NCI-H2196 treated with DMSO at 0.1 percent for 48 hours (cell line): Measurements from ENCODE around the gene UGT1A10.

Experiments
- DNase-seq: peaks from one replicate; lab custom pipeline; 2025; ENCODE audit not compliant: unreplicated experiment; lab: John Stamatoyannopoulos, UW

Gene UGT1A10

DNA sequence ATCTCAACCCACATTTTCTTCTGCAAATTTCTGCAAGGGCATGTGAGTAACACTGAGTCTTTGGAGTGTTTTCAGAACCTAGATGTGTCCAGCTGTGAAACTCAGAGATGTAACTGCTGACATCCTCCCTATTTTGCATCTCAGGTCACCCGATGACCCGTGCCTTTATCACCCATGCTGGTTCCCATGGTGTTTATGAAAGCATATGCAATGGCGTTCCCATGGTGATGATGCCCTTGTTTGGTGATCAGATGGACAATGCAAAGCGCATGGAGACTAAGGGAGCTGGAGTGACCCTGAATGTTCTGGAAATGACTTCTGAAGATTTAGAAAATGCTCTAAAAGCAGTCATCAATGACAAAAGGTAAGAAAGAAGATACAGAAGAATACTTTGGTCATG, 131.8 kb downstream of the UGT1A10 start:
- no peak for DNase-seq

DNA sequence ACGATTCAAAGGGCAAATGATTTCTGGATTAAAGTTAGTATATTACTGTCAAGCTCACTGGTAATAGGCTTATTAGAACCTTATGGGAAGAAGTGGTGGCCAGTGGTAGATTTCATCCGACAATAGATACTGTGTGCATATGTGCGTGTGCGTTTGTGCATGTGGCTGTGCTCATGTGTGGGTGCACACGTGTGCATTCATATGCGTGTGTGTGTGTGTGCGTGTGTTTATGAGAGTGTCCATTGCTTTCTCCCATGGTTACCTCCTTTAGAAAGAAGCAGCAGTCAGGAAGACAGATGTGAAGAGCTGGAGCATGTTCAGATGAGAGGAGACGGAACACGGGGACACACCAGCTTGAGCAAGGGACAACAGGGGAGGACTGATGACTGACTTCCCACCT, 133.0 kb downstream of the UGT1A10 start:
- no peak for DNase-seq

DNA sequence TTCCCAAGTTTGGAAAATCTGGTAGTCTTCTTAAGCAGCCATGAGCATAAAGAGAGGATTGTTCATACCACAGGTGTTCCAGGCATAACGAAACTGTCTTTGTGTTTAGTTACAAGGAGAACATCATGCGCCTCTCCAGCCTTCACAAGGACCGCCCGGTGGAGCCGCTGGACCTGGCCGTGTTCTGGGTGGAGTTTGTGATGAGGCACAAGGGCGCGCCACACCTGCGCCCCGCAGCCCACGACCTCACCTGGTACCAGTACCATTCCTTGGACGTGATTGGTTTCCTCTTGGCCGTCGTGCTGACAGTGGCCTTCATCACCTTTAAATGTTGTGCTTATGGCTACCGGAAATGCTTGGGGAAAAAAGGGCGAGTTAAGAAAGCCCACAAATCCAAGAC, 135.9 kb downstream of the UGT1A10 start:
- no peak for DNase-seq

DNA sequence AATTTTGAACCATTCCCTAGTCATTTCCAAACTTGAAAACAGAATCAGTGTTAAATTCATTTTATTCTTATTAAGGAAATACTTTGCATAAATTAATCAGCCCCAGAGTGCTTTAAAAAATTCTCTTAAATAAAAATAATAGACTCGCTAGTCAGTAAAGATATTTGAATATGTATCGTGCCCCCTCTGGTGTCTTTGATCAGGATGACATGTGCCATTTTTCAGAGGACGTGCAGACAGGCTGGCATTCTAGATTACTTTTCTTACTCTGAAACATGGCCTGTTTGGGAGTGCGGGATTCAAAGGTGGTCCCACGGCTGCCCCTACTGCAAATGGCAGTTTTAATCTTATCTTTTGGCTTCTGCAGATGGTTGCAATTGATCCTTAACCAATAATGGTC, 136.3 kb downstream of the UGT1A10 start:
- DNase-seq, result no peak

DNA sequence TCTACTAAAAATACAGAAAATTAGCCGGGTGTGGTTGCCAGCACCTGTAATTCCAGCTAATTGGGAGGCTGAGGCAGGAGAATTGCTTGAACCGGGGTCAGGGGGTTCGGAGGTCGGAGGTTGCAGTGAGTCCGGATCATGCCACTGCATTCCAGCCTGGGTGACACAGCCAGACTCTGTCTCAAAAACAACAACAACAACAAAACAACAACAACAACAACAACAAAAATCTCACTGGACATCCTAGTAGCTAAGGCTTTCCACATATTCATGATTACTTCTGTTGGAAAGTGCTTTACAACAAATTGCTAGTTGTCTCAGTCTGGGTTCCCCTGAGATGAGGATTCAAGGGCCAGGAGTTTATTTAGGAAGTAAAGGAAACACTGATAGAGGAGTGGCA, 137.6 kb downstream of the UGT1A10 start:
- DNase-seq, result no peak

DNA sequence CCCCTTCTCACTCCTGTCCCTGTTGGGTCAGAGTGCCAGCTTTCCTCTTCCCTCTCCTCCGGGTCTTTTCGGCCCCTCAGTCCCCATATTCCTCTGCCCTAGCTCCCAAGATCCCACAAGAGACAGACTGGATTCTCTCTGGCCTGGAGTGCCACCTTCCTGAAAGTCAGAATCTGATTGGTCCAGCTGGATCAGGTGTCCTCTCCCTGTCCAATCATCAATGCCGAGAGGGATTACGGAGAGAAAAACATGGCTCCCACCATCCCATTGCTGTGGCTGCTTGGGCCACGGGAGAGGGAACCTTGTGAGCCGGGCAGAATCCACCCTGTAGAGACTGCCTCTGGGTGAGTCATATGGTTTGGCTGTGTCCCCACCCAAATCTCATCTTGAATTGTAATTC, 139.2 kb downstream of the UGT1A10 start:
- no peak for DNase-seq

DNA sequence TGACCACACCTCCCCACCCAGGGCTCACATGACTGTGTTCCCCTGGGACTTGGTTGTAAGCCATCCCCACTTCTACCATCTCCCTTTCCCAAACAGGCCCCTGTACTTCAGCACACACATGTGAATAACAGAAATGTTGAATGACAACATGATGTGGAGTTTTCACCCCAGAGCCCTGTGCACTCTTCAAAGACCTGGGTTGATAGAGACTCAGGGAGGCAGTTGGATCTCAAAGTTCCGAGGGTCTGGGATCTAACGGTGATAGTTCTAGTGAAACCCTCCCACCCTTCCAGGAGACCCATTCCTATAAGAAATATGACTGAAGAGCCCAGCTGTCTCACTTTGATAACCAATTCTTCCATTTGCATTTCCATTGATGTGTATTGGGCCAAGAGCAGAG, 141.8 kb downstream of the UGT1A10 start, which contains the start of gene MROH2A:
Gene MROH2A (plus strand): TSS at position 301 of the 400 bp plus-strand sequence. CDS start 1,029 bp downstream, outside the sequence.
- DNase-seq, result no peak

DNA sequence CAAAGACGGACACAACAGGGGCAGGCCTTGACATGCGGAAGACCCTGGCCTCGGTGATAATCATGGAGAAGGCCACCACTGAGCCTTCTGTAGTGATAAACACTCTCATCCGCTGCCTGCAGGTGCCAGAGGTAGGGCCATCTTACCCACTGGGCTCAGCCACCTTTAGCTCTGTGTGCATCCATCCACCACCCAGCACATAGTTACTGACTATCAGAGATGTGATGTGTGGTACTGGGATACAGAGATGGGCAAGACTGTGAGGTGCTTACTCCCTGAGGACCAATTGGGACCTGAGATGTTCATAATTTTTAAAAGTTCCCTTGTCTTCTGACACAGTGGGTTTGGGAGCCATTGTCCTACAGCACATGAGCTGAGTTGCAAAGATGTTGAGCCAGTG, 143.5 kb downstream of the UGT1A10 start:
- no peak for DNase-seq

DNA sequence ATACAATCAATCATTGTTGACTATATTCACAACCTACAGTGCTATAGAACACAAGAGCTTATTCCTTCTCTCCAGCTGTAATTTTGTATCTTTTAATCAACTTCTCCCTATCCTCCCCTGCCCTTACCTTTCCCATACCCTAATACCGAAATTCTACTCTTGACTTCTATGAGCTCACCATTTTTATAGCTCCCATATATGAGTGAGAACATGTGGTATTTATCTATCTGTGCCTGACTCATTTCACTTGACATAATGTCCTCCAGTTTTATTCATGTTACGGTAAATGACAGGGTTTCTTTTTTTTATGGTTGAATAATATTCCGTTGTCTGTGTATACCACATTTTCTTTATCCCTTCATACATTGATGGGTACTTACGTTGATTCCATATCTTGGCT, 144.5 kb downstream of the UGT1A10 start:
- DNase-seq, result no peak

DNA sequence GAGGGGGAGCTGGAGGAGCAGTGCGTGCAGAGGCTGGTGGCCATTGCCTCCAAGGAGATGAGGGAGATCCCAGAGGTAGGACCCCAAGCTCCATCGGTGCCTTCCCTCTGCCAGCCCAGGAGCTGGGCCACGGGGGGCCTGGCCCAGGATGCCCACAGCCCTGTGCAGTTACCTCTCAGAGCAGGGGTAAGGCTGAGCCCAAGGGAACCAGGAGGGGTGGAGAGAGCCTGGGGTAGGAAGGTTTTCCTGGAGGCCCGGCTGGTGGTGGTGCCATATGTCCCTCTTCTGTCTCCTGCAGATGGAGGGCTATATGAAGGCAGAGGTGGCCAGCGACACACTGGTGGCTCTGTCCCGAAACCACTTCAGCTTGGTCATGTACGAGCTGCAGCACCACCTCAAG, 153.3 kb downstream of the UGT1A10 start:
- no peak for DNase-seq

DNA sequence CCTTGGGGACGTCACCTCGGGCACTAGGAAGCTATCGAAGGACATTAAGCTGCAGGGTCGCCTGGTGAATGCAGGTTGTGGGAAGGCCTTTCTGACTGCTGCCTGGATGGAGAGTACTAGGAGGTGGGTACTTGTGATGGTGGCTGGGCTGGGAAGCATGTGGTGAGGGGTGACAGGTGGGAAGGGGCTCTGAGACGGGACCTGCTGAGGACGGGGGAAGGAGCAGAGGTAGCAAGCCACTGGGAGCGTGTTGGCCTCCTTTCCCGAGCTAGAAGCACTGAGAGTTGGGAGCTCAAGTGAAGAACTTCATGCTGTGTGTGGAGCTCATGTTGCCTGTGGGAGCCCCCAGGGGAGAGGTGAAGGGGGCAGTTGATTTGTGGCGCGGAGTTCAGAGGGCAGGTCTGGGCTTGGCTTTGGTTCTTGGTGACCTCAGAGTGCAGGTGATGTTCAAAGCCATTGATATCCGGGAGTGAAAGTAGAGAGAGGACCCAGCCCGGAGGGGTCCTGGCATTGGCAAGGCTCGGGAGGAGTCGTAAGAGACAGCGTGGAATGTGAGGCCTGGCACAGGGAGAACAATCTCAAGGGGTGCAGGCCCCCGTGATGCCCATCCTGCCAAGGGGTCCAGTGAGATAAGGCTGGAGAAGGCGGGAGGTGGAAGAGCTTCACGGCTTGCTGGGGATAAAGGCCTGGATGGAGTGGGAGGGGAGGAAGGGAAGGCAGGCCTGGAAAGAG, 155.1 kb downstream of the UGT1A10 start:
- no peak for DNase-seq

DNA sequence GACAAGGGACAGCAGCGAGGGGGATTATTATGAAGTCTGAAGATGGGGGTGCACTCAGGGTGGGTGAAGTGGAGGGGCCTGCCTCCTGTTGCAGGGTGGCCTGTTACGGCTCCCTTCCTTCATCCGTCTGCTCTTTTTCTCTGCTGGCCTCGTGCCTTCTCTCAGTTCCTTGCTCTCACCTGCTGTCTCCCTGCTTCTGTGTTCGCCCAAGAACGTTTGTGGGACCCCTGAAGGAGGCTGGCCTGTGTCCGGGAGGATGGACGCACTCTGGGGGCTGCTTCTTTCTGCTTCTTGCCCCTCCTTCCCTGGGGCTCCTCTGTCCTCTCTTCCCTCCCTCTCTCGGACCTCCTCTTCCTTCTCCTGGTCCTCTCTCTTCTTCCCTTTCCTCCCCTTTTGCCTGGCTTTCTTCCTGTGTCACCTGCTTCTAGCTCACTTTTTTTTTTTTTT, 155.7 kb downstream of the UGT1A10 start:
- DNase-seq, result no peak

DNA sequence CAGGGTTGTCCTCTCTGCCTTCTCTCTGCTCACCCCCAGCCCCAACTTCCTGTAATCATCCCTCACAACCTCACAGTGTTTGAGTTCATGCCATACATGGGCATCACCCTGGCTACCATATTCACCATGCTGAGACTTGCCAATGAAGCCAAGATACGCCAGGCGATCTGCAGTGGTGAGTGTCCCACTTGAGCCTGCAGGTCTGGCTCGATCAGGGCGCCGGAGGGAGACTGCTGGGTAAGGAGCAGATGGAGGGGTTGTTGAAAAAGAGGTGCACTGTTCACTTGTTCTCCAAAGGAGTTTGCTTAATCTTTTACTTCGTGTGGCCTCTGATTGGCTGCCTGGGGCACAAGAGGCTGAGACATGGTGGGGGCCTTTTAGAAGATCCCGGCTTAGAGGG, 156.5 kb downstream of the UGT1A10 start:
- no peak for DNase-seq

DNA sequence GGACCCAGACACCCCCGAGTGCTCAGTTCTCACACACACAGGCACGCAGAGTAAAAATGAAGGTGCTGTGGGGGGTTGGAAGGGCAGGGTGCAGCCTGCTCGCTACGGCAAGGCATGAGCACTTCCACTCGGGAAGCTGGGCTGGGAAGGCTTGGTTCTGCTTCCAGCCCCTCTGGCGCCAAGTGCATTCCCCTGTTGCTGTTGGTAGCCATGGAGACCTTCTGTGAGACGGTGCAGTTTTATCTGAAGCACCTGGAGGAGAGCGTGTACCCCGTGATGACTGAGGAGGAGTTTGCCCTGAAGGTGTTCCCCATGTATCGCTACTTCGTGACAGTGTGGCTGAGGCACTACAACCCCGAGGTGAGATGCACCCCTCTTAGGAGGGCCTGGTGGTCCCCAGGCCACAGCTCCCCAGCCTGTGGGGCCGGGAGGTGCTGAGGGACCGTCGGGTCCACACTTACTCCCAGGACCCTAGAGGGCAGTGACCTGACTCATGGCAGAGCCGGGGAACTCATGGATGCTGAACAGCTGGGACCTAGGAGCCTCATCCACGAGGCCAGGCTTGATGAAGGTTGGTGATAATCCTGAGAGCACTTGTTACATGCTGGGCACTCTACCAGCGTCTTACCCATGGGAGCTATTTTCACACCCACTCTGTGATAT, 157.3 kb downstream of the UGT1A10 start:
- DNase-seq, result no peak

DNA sequence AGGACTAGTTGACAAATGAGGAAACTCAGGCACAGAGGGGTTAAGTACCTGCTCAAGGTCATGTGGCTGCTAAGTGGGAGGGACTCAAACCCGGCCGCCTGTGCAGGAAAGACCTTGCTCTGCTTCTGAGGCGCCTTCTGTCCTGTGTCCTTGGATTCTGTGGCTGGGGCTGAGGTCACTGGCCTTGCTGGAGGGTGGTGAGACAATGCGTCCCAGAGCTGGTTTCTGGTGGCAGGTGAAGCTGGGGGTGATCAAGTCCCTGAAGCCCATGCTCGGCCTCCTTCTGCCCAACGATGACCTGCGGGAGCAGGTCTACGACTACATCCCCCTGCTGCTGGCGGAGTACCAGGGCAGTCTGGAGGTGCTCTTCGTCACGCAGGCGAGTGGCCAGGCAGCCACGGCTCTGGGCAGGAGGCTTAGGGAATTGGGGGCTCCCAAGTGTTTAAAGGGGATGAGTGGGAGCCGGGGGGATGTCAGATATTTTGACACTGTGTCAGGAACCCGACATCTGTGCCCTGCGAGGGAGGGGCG, 157.9 kb downstream of the UGT1A10 start:
- DNase-seq, result no peak

DNA sequence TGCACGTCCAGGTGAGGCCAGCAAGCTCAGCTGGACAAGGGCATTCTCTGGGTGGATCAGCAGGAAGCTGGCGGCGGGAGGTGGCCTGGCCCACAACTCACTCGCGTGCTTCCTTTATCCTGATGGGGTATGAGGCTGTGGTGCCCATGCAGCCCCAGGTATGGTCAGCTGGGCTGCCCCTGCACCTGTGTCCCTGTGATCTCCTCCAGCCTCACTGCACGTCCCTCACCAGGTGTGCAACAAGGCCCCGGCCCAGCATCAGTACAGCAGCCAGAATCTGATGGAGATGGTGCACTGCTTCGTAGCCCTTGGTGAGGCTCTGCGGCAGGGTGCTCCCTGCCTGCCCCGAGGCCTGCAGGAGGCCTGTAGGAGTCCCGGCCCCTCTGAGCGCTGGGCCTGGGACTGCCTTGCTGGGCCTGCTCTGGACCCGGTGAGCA, 159.5 kb downstream of the UGT1A10 start:
- DNase-seq, result no peak

DNA sequence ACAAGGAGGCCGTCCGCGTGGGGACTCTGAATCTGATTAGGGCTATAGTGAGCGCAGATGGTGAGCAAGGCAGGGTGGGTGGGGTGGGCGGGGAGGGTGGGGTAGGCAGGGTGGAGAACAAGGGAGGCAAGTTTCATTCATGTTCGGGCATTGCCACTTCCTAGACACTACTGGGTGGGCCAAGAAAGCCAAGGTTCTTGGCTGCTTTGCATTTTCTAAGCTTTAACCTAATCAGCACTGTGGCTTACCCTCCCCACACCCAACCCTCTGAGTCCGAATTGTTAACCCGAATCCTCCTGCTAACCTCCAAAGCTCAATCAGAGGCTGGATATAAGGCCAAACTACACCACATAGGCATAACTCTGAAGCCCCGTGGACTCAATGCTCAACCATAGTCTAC, 160.0 kb downstream of the UGT1A10 start:
- no peak for DNase-seq

DNA sequence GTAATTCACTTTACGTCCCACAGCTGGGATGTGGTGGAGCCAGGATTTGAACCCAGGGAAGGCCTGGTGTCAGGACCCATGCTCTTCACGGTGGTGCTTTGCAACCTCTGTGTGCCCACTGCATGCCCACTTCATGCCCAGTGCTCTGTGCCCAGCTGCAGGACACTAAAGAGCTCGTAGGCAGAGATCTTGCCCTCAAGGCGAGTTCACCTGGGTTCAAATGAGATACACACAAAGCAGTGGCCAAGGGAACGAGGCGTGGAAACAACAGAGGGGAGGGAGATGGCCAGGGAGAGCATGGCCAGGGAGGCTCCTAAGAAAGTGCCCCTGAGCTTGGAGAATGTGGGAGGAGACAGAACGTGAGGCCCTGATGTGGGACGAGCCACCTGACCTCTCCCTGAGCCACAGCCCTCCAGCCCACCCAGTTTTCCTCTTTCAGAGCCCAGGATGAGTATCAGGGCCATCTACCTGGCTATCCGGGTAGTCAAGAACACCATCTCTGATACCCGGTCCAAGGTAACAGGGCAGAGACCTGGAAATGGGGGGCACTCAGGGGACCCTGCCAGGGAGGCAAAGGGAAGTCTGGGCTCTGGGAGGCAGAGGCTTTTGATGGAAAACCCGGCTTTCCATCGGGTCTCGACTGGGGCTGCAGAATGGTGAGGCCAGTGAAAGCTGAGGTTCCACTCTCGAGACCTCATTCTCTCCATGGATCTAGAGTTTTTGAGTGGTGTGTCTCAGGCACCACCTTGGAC, 162.3 kb downstream of the UGT1A10 start:
- no peak for DNase-seq

DNA sequence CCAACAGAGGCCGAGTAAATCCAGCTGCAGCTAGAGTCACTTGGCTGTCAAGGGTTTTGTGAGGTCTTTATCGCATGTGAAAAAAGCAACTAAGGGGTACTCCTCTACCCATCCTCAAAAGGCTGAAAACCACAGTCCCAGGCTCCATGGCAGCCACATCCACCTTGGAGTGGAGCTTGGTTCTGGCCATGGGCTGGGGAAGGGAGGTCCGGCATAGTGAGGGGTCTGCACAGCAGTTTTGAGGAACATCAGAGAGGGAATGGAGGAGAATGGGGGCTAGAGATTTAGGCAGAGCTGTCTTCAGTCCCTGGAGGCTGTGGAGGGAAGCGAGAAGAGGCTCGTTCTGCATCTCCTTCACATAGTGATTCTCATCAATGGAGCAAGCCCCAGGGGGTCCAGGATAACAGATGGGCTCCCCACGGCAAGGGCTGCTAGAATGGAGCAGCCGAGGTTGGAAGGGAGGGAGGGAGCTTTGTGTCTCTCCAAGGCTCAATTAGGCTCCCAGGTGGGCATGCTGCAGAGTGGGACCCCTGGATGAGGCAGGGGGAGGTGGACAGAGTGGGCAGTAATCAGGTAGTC, 162.9 kb downstream of the UGT1A10 start:
- DNase-seq, result no peak

DNA sequence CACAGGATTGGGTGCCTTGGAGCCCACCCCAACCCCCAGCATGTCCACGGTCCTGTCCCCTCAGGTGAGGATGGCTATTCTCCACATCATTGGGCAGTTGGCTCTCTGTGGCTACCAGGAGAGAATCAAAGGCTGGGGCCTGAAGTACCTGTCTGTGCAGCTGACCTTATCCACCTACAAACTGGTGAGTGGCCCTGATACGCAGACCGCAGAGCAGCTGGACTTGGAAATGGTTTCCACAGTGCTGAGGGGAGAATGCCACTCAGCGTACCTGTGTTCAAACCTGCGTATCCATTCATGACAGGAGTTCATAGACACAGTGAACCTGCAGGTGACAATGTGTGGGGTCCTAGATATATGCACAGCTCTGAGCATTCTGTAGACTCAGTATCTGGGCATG, 163.5 kb downstream of the UGT1A10 start:
- DNase-seq, result no peak

DNA sequence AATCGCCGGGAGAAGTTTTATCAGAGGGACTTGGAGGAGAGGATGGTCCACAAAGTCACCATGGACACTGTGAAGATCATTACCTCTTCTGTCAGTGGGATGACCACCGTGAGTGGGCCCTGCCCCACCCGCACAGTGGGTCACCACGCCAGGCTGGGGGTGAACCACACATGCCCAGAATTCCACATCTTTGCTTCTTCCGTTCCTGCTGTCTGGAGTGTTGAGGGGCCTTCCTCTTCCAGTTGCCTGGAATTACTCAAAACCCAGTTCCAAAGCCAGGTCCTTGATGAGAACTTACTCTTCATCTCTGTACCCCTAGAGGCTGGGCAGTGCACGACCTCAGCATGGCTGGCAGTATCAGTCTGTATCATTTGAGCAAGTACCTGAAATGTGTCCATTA, 164.0 kb downstream of the UGT1A10 start:
- DNase-seq, result no peak
